Measurements from ENCODE around the gene CHMP1A.

CHMP1A gene

DNA sequence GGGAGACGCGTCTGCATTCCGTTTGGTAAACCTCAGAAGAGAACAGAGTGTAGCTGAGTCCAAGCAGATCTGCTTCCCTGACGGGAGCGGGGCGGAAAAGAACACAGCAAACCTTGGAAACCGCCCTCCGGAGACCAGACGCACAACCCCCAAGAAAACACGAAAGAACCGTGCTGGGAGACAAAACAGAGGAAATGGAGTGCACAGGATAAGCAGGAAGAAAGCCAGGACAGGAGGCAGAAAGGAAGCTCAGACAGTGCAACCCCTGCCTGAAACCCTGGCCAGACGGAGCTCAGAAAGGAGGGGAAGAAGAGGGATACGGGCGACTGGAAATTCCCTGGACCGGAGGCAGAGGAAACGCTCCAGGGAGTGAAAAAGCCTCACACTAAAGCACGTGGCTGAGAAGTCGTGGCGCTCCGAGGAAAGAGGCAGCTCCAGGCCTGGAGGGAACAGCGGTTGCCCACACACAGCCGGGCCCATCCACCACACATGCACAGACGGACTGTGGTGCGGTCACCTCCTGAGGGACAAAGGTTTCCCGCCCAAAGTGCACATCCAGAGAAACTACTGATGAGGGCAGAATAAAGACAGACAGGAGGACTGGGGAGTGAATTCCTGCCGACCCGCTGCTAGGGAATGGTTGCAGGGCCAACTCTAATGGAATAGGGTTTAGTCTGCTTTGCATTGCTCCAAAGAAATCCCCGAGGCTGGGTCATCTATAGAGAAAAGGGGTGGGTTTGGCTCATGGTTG, 33.8 kb downstream of the CHMP1A start:
- no peak for DNase-seq (ENCODE audit: low read depth)

GRCh38 chr16:89621698-89622409, 35.7 kb downstream of the CHMP1A start:
- no peak for DNase-seq (ENCODE audit: low read depth)

- no peak for DNase-seq (ENCODE audit: low read depth)
These were observed 36.3 kb downstream of the CHMP1A start for GRCh38 chr16:89621136-89621697.

- no peak for DNase-seq (ENCODE audit: low read depth)
These were observed 37.1 kb downstream of the CHMP1A start for GRCh38 chr16:89620406-89620841.

GRCh38 chr16:89619840-89620239, 37.7 kb downstream of the CHMP1A start:
- DNase-seq (ENCODE audit: low read depth) = no peak

DNA sequence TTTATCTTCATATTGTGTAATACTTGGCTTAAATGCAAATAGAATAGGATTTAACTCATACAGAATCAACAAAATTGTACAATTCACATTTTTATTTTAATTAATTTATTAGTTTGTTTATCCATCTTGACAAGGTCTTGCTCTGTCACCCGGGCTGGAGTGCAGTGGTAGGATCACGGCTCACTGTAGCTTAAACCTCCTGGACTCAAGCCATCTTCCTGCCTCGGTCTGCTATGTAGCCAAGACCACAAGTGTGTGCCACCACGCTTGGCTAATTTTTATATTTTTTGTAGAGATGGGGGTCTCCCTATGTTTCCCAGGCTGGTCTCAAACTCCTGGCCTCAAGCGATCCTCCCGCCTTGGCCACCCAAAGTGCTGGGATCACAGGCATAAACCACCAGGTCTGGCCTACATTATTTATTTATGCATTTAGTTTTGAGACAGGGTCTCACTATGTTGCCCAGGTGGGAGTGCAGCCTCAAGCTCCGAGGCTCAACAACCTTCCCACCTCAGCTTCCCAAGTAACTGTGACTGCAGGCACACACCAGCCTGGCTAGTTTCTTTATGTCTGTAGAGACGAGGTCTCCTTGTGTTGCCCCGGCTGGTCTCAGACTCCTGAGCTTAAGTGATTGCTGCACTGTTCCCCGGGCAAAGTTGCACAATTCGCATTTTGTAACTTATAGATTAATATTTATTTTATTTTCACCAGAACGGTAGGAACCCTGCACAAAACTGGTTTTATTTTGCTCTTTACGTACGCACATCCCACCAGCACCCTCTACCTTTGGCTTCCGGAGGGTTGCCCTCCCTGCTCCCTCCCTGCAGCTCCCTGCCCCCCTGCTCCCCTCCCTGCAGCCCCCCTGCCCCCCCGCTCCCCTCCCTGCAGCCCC, 39.2 kb downstream of the CHMP1A start:
- DNase-seq (ENCODE audit: low read depth) = no peak

DNA sequence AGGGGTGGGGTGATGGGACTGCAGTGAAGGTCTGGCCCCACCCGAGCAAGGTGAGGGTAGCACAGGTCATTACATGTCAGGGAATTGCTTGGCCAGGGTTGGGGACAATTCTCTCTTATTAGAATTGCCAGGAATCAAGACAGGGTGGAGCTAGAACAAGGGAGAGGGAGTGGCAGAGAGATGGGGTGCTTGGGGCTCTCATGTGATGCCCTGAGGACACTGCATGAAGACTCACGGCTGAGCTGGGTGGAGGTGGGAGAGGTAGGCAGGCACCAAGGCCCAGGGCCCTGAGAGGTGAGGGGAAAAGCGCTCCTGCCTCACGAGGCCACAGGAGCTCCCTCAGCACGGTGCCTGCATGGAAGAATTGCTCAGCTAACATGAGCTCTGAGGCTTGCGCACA, 40.5 kb downstream of the CHMP1A start:
- DNase-seq (ENCODE audit: low read depth) = no peak

- DNase-seq (ENCODE audit: low read depth) = no peak
These were observed 40.9 kb downstream of the CHMP1A start for GRCh38 chr16:89616623-89617022.

- no peak for DNase-seq (ENCODE audit: low read depth)
These were observed 41.9 kb downstream of the CHMP1A start for GRCh38 chr16:89615596-89616090.

- no peak for DNase-seq (ENCODE audit: low read depth)
These were observed 42.3 kb downstream of the CHMP1A start for GRCh38 chr16:89615176-89615575.

DNA sequence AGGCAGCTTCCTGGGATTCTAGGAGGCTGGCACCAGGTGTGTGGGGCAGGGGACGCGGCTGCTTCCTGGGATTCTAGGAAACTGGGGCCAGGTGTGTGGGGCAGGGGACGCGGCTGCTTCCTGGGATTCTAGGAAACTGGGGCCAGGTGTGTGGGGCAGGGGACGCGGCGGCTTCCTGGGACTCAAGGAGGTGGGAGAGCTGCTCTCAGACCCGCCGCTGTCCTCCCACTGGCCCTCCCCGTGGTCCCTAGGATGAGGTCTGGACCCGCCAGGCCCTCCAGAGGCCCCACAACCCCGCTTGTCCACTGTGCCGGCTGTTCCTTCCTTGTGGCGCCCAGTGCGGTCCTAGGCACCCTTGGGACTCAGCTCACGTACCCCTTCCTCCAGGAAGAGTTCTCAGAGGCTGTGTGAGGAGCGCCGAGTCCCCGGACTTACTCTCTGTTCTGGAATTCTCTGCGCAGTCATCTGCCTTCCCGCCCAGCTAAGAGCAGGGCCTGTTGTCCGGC, 43.5 kb downstream of the CHMP1A start:
- DNase-seq (ENCODE audit: low read depth) = no peak

DNA sequence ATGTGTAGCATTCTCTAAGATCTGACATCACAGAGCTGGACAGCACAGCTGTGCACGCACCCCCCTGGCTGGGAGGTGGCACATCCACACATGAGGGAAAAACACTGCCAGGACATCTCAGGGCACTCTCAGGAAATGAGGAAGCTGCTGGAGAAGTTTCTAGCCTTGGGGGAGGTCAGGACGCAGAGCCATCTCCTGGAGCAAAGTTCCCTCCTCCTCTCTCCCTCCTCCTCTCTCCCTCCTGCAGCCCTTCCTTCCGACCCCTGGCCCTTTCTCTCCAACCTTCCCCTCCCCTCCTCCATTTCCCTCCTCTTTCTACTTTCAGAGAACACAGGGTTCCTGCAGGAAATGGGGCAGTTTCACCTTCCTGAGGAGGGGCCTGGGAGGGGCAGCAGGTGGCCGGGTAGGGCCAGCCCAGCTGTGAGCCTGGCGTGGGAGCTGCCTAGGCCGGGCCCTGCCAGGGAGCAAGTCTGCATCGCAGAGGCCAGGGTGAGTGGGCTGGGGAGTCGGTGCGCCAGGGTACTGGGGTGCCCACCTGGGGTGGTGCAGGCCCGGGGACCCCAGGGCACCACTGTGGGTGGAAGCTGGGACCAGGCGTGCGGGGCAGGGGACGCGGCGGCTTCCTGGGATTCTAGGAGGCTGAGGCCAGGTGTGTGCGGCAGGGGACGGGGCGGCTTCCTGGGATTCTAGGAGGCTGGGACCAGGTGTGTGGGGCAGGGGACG, 44.1 kb downstream of the CHMP1A start, which contains the start of gene DPEP1:
TSS of gene DPEP1 (plus strand) at position 412 of the 723 bp plus-strand sequence. CDS start 16,769 bp downstream, outside the sequence.
- no peak for DNase-seq (ENCODE audit: low read depth)

GRCh38 chr16:89612415-89613166, 44.9 kb downstream of the CHMP1A start:
- no peak for DNase-seq (ENCODE audit: low read depth)

GRCh38 chr16:89610108-89610453, 47.4 kb downstream of the CHMP1A start:
- DNase-seq (ENCODE audit: low read depth) = no peak

DNA sequence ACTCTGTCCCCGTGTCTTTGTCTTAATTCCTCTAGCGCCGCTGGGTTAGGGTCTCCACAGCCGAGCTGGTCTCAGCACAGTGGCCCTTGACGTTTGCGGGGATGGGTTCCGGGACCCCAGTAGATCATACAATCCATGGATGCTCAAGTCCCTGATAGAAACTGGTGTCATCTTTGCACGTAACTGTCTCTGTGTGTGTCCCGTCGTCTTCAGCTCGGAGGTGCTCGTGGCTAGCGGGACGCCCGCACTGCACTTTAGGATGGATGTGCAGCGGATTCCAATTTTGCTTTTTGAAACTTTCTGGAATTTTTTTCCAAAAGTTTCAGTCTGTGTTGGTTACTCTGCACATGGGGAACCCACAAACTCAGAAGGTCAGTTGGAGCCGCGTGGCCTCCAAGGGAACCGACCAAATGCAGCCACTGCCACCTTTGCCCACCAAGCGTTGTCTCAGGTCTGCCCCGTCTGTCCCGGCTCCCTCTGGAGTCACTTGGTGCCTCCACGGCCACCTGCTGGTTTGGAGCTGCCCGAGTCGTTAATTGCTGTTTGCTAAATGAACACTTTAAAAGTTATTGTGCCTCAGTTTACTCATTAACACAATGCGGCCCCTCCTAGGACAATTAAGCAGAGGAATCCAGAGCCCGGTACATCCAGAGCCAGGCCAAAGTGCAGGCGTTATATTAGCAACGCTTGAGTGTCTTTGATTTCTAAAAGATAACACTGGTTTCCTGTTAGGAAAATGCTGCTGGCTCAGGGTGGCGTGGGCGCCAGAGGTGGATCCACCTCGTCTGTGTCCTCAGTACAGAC, 49.4 kb downstream of the CHMP1A start:
- no peak for DNase-seq (ENCODE audit: low read depth)

- DNase-seq (ENCODE audit: low read depth) = no peak
These were observed 50.1 kb downstream of the CHMP1A start for GRCh38 chr16:89607453-89607852.

DNA sequence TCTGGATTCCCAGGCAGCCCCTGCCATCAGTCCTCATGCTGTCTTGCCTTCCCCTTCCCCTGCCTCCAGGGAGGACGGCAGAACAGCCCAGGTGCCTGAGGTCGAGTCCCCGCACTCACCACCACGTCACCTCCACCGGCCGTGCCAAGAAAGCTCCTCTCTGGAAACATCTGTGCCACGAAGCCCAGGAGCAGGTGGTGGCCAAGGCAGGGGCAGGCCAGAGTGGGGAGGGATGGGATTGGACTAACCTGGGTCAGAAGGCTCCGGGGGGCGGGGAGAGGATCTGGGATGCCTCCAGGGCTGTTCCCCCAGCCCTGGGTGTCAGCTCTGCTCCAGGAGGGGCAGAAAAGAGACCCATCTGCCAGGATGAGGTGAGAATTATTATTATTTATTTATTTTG, 51.5 kb downstream of the CHMP1A start:
- DNase-seq (ENCODE audit: low read depth) = no peak

GRCh38 chr16:89605186-89605970, 52.1 kb downstream of the CHMP1A start:
- no peak for DNase-seq (ENCODE audit: low read depth)

DNA sequence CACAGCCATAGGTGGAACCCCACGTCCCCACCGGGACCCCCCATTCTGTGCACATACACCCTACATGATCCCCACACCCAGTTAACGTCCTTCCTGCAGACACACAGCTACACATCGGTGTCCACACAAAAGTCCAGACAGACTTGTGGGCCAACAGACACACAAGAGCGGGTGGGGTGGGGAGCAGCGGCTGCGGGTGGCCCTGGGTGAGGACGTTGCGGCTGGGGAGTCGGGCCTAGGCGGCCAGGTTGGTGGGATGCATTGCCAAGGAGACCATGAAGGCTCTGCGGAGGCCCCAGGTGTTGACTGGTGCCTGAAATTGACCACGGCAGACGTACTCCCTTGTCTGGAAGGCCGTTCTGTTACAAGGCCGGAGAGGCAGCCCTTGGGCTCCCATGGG, 52.7 kb downstream of the CHMP1A start:
- DNase-seq (ENCODE audit: low read depth) = no peak
